HCT116 (cell line): ENCODE data around the gene ARR3. TPM values are rescaled to one million over a fixed set of nuclear protein-coding genes. Genes with fewer than 3 reads are reported as not detected.
A peak's percentile ranks its signal among the peaks of the same experiment; 100 is the strongest.

Source experiments
- ATAC-seq: fragments of 200-7000 bp; cut with Tn5 transposase; 2 replicates; pipeline ENCODE4 v1.9.1; 2020; ENCODE audit warnings: mild to moderate bottlenecking, moderate library complexity
- BruUV-seq: library from RNA; stranded (reverse); fragments of 400-500 nt; replicated peaks from 2 replicates; lab custom pipeline; 2021; lab: Mats Ljungman, UMichigan
- CTCF ChIA-PET: fragments of 300-600 bp; sonication (Branson Sonifier 250); formaldehyde crosslinking; loops from one replicate; lab custom pipeline; 2021; ENCODE audit warnings: antibody characterized with exemption; lab: Charles Lee
- POLR2A ChIA-PET: fragments of 300-600, 350-600 bp; sonication (Branson Sonifier 250); formaldehyde crosslinking; loops from one replicate; lab custom pipeline; 2021; ENCODE audit warnings: antibody characterized with exemption; lab: Charles Lee
- RAD21 ChIA-PET, 2 experiments: fragments of 300-600 bp; sonication (Branson Sonifier 250); formaldehyde crosslinking; loops; one replicate each; lab custom pipeline; 2023; ENCODE audit warnings: low total read pairs in 2 of 2; ENCODE audit not compliant: uncharacterized antibody in 2 of 2, unreplicated experiment in 2 of 2, low non-redundant PET in 1 of 2; lab: Charles Lee
- DNase-seq: peaks from one replicate; pipeline ENCODE4 v3.0.0-alpha.2; 2010; ENCODE audit warnings: low read depth, low spot score
- H2AFZ ChIP-seq: fragments of 200-600 bp; shearing (Covaris generic), sonication (generic); 2 replicates; pipeline ENCODE4 v1.6.1; 2017; ENCODE audit warnings: low read depth, mixed run types, mixed read lengths, antibody characterized with exemption, low read length; ENCODE audit not compliant: poor library complexity, severe bottlenecking
- H3K27ac ChIP-seq: 2 replicates; pipeline ENCODE4 v1.5.1; 2012; ENCODE audit warnings: low read depth, low read length
- H3K27me3 ChIP-seq: fragments of 200-600 bp; sonication (generic); 2 replicates; pipeline ENCODE4 v1.6.1; 2016; ENCODE audit warnings: mixed run types, low read length, mixed read lengths; ENCODE audit not compliant: insufficient read depth
- H3K36me3 ChIP-seq, 2 experiments: fragments of 200-500 bp in 1 of 2; fragments of 200-600 bp in 1 of 2; sonication (Bioruptor generic) in 1 of 2; sonication (generic) in 1 of 2; 2 replicates each; pipeline versions ENCODE4 v1.5.1 to v1.6.1; 2014 to 2016; ENCODE audit warnings: low read length in 2 of 2, inconsistent platforms in 1 of 2, mixed read lengths in 1 of 2, mixed run types in 1 of 2; ENCODE audit not compliant: insufficient read depth in 2 of 2, control insufficient read depth in 1 of 2
- H3K4me1 ChIP-seq, 2 experiments: fragments of 200-600 bp in 1 of 2; sonication (generic) in 1 of 2; 2 replicates each; pipeline versions ENCODE4 v1.5.1 to v1.6.1; 2012 to 2017; ENCODE audit warnings: low read length in 2 of 2, inconsistent platforms in 1 of 2, mild to moderate bottlenecking in 1 of 2, mixed read lengths in 1 of 2, mixed run types in 1 of 2, moderate library complexity in 1 of 2; ENCODE audit not compliant: insufficient read depth in 2 of 2, control insufficient read depth in 1 of 2
- H3K4me2 ChIP-seq: fragments of 200-600 bp; sonication (generic); 2 replicates; pipeline ENCODE4 v1.6.1; 2017; ENCODE audit warnings: mixed run types, low read length, mixed read lengths
- H3K4me3 ChIP-seq, 2 experiments: fragments of 200-600 bp in 1 of 2; sonication (generic) in 1 of 2; replicated peaks in 1 of 2; 2 replicates each; pipeline ENCODE4 v1.5.1; 2011 to 2016; ENCODE audit warnings: low read length in 2 of 2, control low read depth in 1 of 2, low read depth in 1 of 2, mild to moderate bottlenecking in 1 of 2, mixed read lengths in 1 of 2, mixed run types in 1 of 2
- H3K79me2 ChIP-seq: fragments of 200-600 bp; sonication (generic); 2 replicates; pipeline ENCODE4 v1.6.1; 2017; ENCODE audit warnings: mild to moderate bottlenecking, mixed run types, low read length, moderate library complexity, mixed read lengths; ENCODE audit not compliant: insufficient read depth
- H3K9ac ChIP-seq: fragments of 200-600 bp; sonication (generic); 2 replicates; pipeline ENCODE4 v1.6.1; 2016; ENCODE audit warnings: low read length, mixed read lengths
- H3K9me2 ChIP-seq: fragments of 200-600 bp; sonication (generic), shearing (Covaris generic); 2 replicates; pipeline ENCODE4 v1.6.1; 2017; ENCODE audit warnings: mixed run types, mild to moderate bottlenecking, moderate library complexity; ENCODE audit not compliant: insufficient read depth
- H3K9me3 ChIP-seq, 2 experiments: fragments of 200-500 bp in 1 of 2; fragments of 200-600 bp in 1 of 2; sonication (Bioruptor generic) in 1 of 2; sonication (generic) in 1 of 2; 2 replicates each; pipeline ENCODE4 v1.6.1; 2014 to 2017; ENCODE audit warnings: low read length in 2 of 2, mixed read lengths in 2 of 2, inconsistent platforms in 1 of 2, low read depth in 1 of 2, mild to moderate bottlenecking in 1 of 2, mixed run types in 1 of 2, moderate library complexity in 1 of 2; ENCODE audit not compliant: control insufficient read depth in 1 of 2, insufficient read depth in 1 of 2
- H4K20me1 ChIP-seq: fragments of 200-600 bp; sonication (generic), shearing (Covaris generic); 2 replicates; pipeline ENCODE4 v1.6.1; 2017; ENCODE audit warnings: mixed run types, mild to moderate bottlenecking, moderate library complexity; ENCODE audit not compliant: insufficient read depth
- ATF3 ChIP-seq: IDR thresholded peaks from 2 replicates; pipeline ENCODE4 v1.6.1; 2012
- CTCF ChIP-seq, 3 experiments: fragments of 200-600 bp in 1 of 3; sonication (generic) in 1 of 3; IDR thresholded peaks in 2 of 3; conservative IDR thresholded peaks in 1 of 3; 2 replicates each; pipeline ENCODE4 v1.5.1; 2012 to 2017; ENCODE audit warnings: low read depth in 2 of 3, low read length in 2 of 3, antibody characterized with exemption in 1 of 3, borderline replicate concordance in 1 of 3, control low read depth in 1 of 3, mild to moderate bottlenecking in 1 of 3, mixed read lengths in 1 of 3, mixed run types in 1 of 3, moderate library complexity in 1 of 3; ENCODE audit not compliant: insufficient read depth in 1 of 3
- FOSL1 ChIP-seq: IDR thresholded peaks from 2 replicates; pipeline ENCODE4 v1.6.1; 2012; ENCODE audit warnings: low read depth
- MAX ChIP-seq: IDR thresholded peaks from 2 replicates; pipeline ENCODE4 v1.6.1; 2012
- POLR2AphosphoS5 ChIP-seq: IDR thresholded peaks from 2 replicates; pipeline ENCODE4 v1.6.1; 2011; ENCODE audit warnings: mild to moderate bottlenecking, low read depth, low read length, moderate library complexity
- RAD21 ChIP-seq: IDR thresholded peaks from 2 replicates; pipeline ENCODE4 v1.6.1; 2012; ENCODE audit warnings: low read depth, mild to moderate bottlenecking
- SP1 ChIP-seq: IDR thresholded peaks from 2 replicates; pipeline ENCODE4 v1.6.1; 2012; ENCODE audit warnings: low read depth
- TCF7L2 ChIP-seq: IDR thresholded peaks from 2 replicates; pipeline ENCODE4 v1.7.0; 2011; ENCODE audit warnings: borderline replicate concordance, inconsistent platforms; ENCODE audit not compliant: insufficient read depth, insufficient read length; ENCODE audit errors: extremely low read depth
- ZBTB33 ChIP-seq: IDR thresholded peaks from 2 replicates; pipeline ENCODE4 v1.6.1; 2011; ENCODE audit warnings: mild to moderate bottlenecking, low read length, moderate library complexity; ENCODE audit not compliant: insufficient replicate concordance; ENCODE audit errors: extremely low read depth
- intact Hi-C: fragments of 100-400 bp; cut with micrococcal nuclease; formaldehyde crosslinking; loops from 2 replicates; pipeline ENCODE4 v1.10.0; 2022
- total RNA-seq: library from RNA; stranded (reverse); gene quantifications from one replicate; pipeline ENCODE4 v1.2.1, GENCODE V29; 2021; ENCODE audit not compliant: unreplicated experiment

ARR3 gene
- total RNA-seq, 1 experiment from 2014 or later = not detected

GRCh38 chrX:70289168-70289792, 21.1 kb downstream of the ARR3 start:
- POLR2A ChIA-PET = no interaction called here

GRCh38 chrX:70289793-70290770, 21.9 kb downstream of the ARR3 start, which contains the start of the genes KIF4A and PDZD11:
TSS of gene KIF4A (plus strand) at chrX:70290104. CDS start at chrX:70290459, 355 bp downstream.
TSS of gene PDZD11 (minus strand) at chrX:70289927. CDS start at chrX:70289341, 586 bp downstream.
- TSS peak; percentile 72 for BruUV-seq
- H3K36me3 ChIP-seq = peaks cover 9 to 12% of the 10 kb centered on the region in 2 experiments
- H3K79me2 ChIP-seq = peaks cover 56% of the 10 kb centered on the region
- ATAC-seq (peak; percentile 98), DNase-seq (peak; percentile 63)
- intact Hi-C loops = loop anchor here (5.0 kb wide), 1 partner anchor 158 kb away; the partner anchor contains the start of gene IGBP1
- no peaks in the 10 kb centered on the region for H3K9me2 ChIP-seq
- no peak within 1 kb of the TSS for H2AFZ ChIP-seq
- peak within 1 kb of the TSS; percentile 84 for H3K9ac ChIP-seq
- H4K20me1 ChIP-seq = no peaks in the 10 kb centered on the region
- peak within 1 kb of the TSS; percentile 75 to 77 for H3K4me3 ChIP-seq
- H3K4me1 ChIP-seq = peaks cover 3 to 5% of the 10 kb centered on the region in 2 experiments; a peak in 1 of 4 replicates
- H3K4me2 ChIP-seq = peak within 1 kb of the TSS; percentile 80
- RAD21 ChIA-PET = interaction anchor here in 1 of 2 experiments (0.8 kb wide), 1 partner anchor 156 kb away, joined by 4 read pairs; the partner anchor contains the start of gene IGBP1
- no peaks in the 10 kb centered on the region for H3K27me3 ChIP-seq
- no peaks in the 10 kb centered on the region for H3K9me3 ChIP-seq
- peak within 1 kb of the TSS; percentile 71 for H3K27ac ChIP-seq
- POLR2A ChIA-PET = interaction anchor here (0.6 kb wide), 1 partner anchor 118 kb away, joined by 3 read pairs; no protein-coding TSS in a partner anchor
- CTCF ChIA-PET = interaction anchor here (1.1 kb wide), 1 partner anchor 157 kb away, joined by 5 read pairs; the partner anchor contains the start of gene IGBP1
- TF ChIP-seq RAD21 (no peak), POLR2AphosphoS5 (peak; percentile 71), SP1 (peak; percentile 40; the same call in 1 of the 2 replicates), CTCF (IDR thresholded peaks at IDR 0.05 in 2 of 3, conservative IDR thresholded peaks at IDR 0.05 in 1 of 3; ENCODE audit: borderline replicate concordance in 1 of 3, insufficient read depth in 1 of 3, low read depth in 2 of 3, low read length in 2 of 3) (no peak), FOSL1 (no peak), MAX (peak; percentile 39; the same call in 1 of the 2 replicates), ZBTB33 (no peak)

More at GRCh38 chrX:70289168-70289792, 21.1 kb downstream of the ARR3 start:
- intact Hi-C loops = no loop called here
- no peaks in the 10 kb centered on the region for H3K9me3 ChIP-seq
- no peaks in the 10 kb centered on the region for H4K20me1 ChIP-seq
- peaks cover 3 to 5% of the 10 kb centered on the region in 2 experiments; a peak in 1 of 4 replicates for H3K4me1 ChIP-seq
- TSS peak; percentile 83 for BruUV-seq
- CTCF ChIA-PET = interaction anchor here (1.1 kb wide), 1 partner anchor 156 kb away, joined by 5 read pairs; the partner anchor contains the start of gene IGBP1
- no peaks in the 10 kb centered on the region for H3K27me3 ChIP-seq
- peaks cover 9 to 12% of the 10 kb centered on the region in 2 experiments for H3K36me3 ChIP-seq
- H3K9ac ChIP-seq = peak overlapping the region; percentile 84
- H3K9me2 ChIP-seq = no peaks in the 10 kb centered on the region
- DNase-seq = no peak
- H3K27ac ChIP-seq = peak overlapping the region; percentile 71
- H3K4me3 ChIP-seq = peak overlapping the region; percentile 75 to 77
- H2AFZ ChIP-seq = no peak overlapping the region
- H3K4me2 ChIP-seq = peak overlapping the region; percentile 80
- no peak for TF ChIP-seq ATF3
- no peak for TF ChIP-seq TCF7L2
- RAD21 ChIA-PET = interaction anchor here in 1 of 2 experiments (0.6 to 0.8 kb wide), 2 partner anchors 156 to 265 kb away, joined by 3 to 4 read pairs; partner anchors contain the start of gene IGBP1
- peak; percentile 12 for ATAC-seq
- H3K79me2 ChIP-seq = peaks cover 48% of the 10 kb centered on the region
